Measurements from ENCODE around the gene PTDSS2.

The PTDSS2 gene

GRCh38 chr11:454801-455565 is 4.9 kb downstream of the PTDSS2 start:
- no peak overlapping the region for H3K9ac ChIP-seq (ENCODE audit: low read length)
- peaks cover 16% of the 10 kb centered on the region for H3K79me2 ChIP-seq (ENCODE audit: low read length)
- peaks cover 7% of the 10 kb centered on the region; the same call in 1 of the 2 replicates for H3K4me1 ChIP-seq (ENCODE audit: low read length)
- H3K36me3 ChIP-seq (replicated peaks; ENCODE audit: insufficient read depth, low read length) = no peaks in the 10 kb centered on the region
- H4K20me1 ChIP-seq (ENCODE audit: insufficient read depth, low read length) = no peaks in the 10 kb centered on the region
- no peak overlapping the region for H3K4me3 ChIP-seq (ENCODE audit: low read length)
- no peak overlapping the region for H3K4me2 ChIP-seq (ENCODE audit: low read depth, low read length)
- H3K9me2 ChIP-seq (replicated peaks; ENCODE audit: insufficient read depth, low read length) = no peaks in the 10 kb centered on the region
- no peaks in the 10 kb centered on the region for H3F3A ChIP-seq (ENCODE audit: insufficient read depth, low read length)
- H3K27me3 ChIP-seq (replicated peaks; ENCODE audit: insufficient read depth, low read length) = no peaks in the 10 kb centered on the region
- H3K27ac ChIP-seq (ENCODE audit: low read length) = no peak overlapping the region
- no peak overlapping the region for H2AFZ ChIP-seq (ENCODE audit: low read length)
- no peak for DNase-seq
- no peaks in the 10 kb centered on the region for H3K9me3 ChIP-seq (replicated peaks; ENCODE audit: insufficient read depth, low read length)
- TF ChIP-seq EZH2phosphoT487 (IDR thresholded peaks at IDR 0.05; ENCODE audit: low read length) (no peak), EZH2 (optimal IDR thresholded peaks at IDR 0.05; ENCODE audit: low read depth, low read length) (no peak)
- TF ChIP-seq, protein P1, sequence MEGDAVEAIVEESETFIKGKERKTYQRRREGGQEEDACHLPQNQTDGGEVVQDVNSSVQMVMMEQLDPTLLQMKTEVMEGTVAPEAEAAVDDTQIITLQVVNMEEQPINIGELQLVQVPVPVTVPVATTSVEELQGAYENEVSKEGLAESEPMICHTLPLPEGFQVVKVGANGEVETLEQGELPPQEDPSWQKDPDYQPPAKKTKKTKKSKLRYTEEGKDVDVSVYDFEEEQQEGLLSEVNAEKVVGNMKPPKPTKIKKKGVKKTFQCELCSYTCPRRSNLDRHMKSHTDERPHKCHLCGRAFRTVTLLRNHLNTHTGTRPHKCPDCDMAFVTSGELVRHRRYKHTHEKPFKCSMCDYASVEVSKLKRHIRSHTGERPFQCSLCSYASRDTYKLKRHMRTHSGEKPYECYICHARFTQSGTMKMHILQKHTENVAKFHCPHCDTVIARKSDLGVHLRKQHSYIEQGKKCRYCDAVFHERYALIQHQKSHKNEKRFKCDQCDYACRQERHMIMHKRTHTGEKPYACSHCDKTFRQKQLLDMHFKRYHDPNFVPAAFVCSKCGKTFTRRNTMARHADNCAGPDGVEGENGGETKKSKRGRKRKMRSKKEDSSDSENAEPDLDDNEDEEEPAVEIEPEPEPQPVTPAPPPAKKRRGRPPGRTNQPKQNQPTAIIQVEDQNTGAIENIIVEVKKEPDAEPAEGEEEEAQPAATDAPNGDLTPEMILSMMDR (IDR thresholded peaks at IDR 0.05; ENCODE audit: low read length) = no peak

GRCh38 chr11:455566-456147 is 5.6 kb downstream of the PTDSS2 start:
- Histone ChIP-seq H3K36me3 (replicated peaks; ENCODE audit: insufficient read depth, low read length) (no peaks in the 10 kb centered on the region), H3K4me3 (ENCODE audit: low read length) (no peak overlapping the region), H3K4me2 (ENCODE audit: low read depth, low read length) (no peak overlapping the region), H2AFZ (ENCODE audit: low read length) (no peak overlapping the region), H3K9me3 (replicated peaks; ENCODE audit: insufficient read depth, low read length) (no peaks in the 10 kb centered on the region), H3K79me2 (ENCODE audit: low read length) (peaks cover 13% of the 10 kb centered on the region), H4K20me1 (ENCODE audit: insufficient read depth, low read length) (no peaks in the 10 kb centered on the region), H3K9ac (ENCODE audit: low read length) (no peak overlapping the region), H3F3A (ENCODE audit: insufficient read depth, low read length) (no peaks in the 10 kb centered on the region), H3K27me3 (replicated peaks; ENCODE audit: insufficient read depth, low read length) (no peaks in the 10 kb centered on the region), H3K9me2 (replicated peaks; ENCODE audit: insufficient read depth, low read length) (no peaks in the 10 kb centered on the region), H3K4me1 (ENCODE audit: low read length) (peaks cover 7% of the 10 kb centered on the region; the same call in 1 of the 2 replicates), H3K27ac (ENCODE audit: low read length) (no peak overlapping the region)
- TF ChIP-seq, protein P1 (IDR thresholded peaks at IDR 0.05; ENCODE audit: low read length) = no peak
- no peak for TF ChIP-seq EZH2phosphoT487 (IDR thresholded peaks at IDR 0.05; ENCODE audit: low read length)
- DNase-seq = no peak

DNA sequence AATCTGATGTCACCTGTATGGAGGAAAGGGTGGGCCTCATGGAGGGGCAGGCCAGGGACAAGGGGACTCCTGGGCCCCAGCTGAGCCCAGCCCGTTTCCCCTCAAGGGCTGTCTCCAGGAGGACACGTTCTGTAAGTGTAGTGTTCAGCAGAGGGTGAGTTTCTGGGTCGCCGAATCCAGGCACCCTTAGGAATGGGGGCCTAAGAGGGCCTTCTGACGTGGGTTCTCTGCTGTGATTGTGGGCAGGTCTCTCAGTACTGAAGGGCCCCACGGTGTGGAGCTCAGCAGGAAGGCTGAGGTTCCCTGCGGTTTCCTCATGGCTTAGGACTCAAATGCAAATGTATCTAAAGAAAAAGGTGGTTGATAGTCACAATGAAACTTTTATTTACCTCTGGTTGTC is 6.5 kb downstream of the PTDSS2 start:
- Histone ChIP-seq H3K4me2 (ENCODE audit: low read depth, low read length) (no peak overlapping the region), H3K27me3 (replicated peaks; ENCODE audit: insufficient read depth, low read length) (no peaks in the 10 kb centered on the region), H3K9me3 (replicated peaks; ENCODE audit: insufficient read depth, low read length) (no peaks in the 10 kb centered on the region), H2AFZ (ENCODE audit: low read length) (no peak overlapping the region), H3F3A (ENCODE audit: insufficient read depth, low read length) (no peaks in the 10 kb centered on the region), H3K9me2 (replicated peaks; ENCODE audit: insufficient read depth, low read length) (no peaks in the 10 kb centered on the region), H3K27ac (ENCODE audit: low read length) (no peak overlapping the region), H3K4me1 (ENCODE audit: low read length) (0 out of 2 replicates have a peak, but pooled peaks cover 1% of the 10 kb centered on the region), H3K79me2 (ENCODE audit: low read length) (peaks cover 4% of the 10 kb centered on the region), H4K20me1 (ENCODE audit: insufficient read depth, low read length) (no peaks in the 10 kb centered on the region), H3K4me3 (ENCODE audit: low read length) (no peak overlapping the region), H3K9ac (ENCODE audit: low read length) (no peak overlapping the region), H3K36me3 (replicated peaks; ENCODE audit: insufficient read depth, low read length) (no peaks in the 10 kb centered on the region)
- no peak for DNase-seq
- TF ChIP-seq, protein P1 (IDR thresholded peaks at IDR 0.05; ENCODE audit: low read length) = no peak
- TF ChIP-seq EZH2phosphoT487 (IDR thresholded peaks at IDR 0.05; ENCODE audit: low read length) = no peak
- TF ChIP-seq EZH2 (optimal IDR thresholded peaks at IDR 0.05; ENCODE audit: low read depth, low read length) = no peak
